GM23338 (cell line): ENCODE measurements around the gene PSMD8. TPM values are rescaled to one million over a fixed set of nuclear protein-coding genes. Genes with fewer than 3 reads are reported as not detected.

Experiments used
- ATAC-seq: fragments of 200-7000 bp; cut with Tn5 transposase; 3 replicates; pipeline ENCODE4 v1.9.1; 2020
- DNase-seq: peaks from one replicate; pipeline ENCODE4 v3.0.0-alpha.2; 2015; ENCODE audit warnings: low spot score
- H2AFZ ChIP-seq: fragments of 200-600 bp; sonication (generic); 2 replicates; pipeline ENCODE4 v1.8.0; 2016; ENCODE audit warnings: antibody characterized with exemption, mild to moderate bottlenecking, moderate library complexity
- H3F3A ChIP-seq: fragments of 200-600 bp; sonication (generic); replicated peaks from 2 replicates; pipeline ENCODE4 v1.8.0; 2017; ENCODE audit warnings: antibody characterized with exemption, mixed run types, low read depth
- H3K27ac ChIP-seq: fragments of 200-600 bp; sonication (generic); 2 replicates; pipeline ENCODE4 v1.6.1; 2016; ENCODE audit warnings: low read depth
- H3K27me3 ChIP-seq: fragments of 200-600 bp; sonication (generic); 2 replicates; pipeline ENCODE4 v1.8.0; 2016; ENCODE audit warnings: mild to moderate bottlenecking, mixed run types, moderate library complexity; ENCODE audit not compliant: insufficient read depth
- H3K36me3 ChIP-seq: fragments of 200-600 bp; sonication (generic); 2 replicates; pipeline ENCODE4 v1.8.0; 2016; ENCODE audit warnings: mild to moderate bottlenecking; ENCODE audit not compliant: insufficient read depth
- H3K4me1 ChIP-seq: fragments of 200-600 bp; sonication (generic); 2 replicates; pipeline ENCODE4 v1.8.0; 2016; ENCODE audit warnings: mild to moderate bottlenecking, moderate library complexity; ENCODE audit not compliant: insufficient read depth
- H3K4me2 ChIP-seq: fragments of 200-600 bp; sonication (generic); 2 replicates; pipeline ENCODE4 v1.7.1; 2017; ENCODE audit warnings: mixed run types
- H3K4me3 ChIP-seq: fragments of 200-600 bp; sonication (generic); 2 replicates; pipeline ENCODE4 v1.6.1; 2016; ENCODE audit warnings: mixed run types
- H3K79me2 ChIP-seq: fragments of 200-600 bp; sonication (generic); replicated peaks from 2 replicates; pipeline ENCODE4 v1.8.0; 2017; ENCODE audit warnings: mild to moderate bottlenecking; ENCODE audit not compliant: insufficient read depth
- H3K9me2 ChIP-seq: fragments of 200-600 bp; sonication (generic); 2 replicates; pipeline ENCODE4 v1.8.0; 2017; ENCODE audit not compliant: insufficient read depth
- H4K20me1 ChIP-seq: fragments of 200-600 bp; sonication (generic); replicated peaks from 2 replicates; pipeline ENCODE4 v1.8.0; 2017; ENCODE audit warnings: mild to moderate bottlenecking; ENCODE audit not compliant: insufficient read depth
- H3K27ac Mint-ChIP-seq: 2 replicates; pipeline ENCODE4 v1.8.0; 2020; ENCODE audit warnings: inconsistent platforms, mild to moderate bottlenecking, moderate library complexity, mixed read lengths
- H3K27me3 Mint-ChIP-seq: 3 replicates; pipeline ENCODE4 v1.8.0; 2022; ENCODE audit warnings: low read depth, mild to moderate bottlenecking, moderate library complexity, mixed read lengths, inconsistent platforms; ENCODE audit not compliant: insufficient read depth, poor library complexity
- H3K36me3 Mint-ChIP-seq: 3 replicates; pipeline ENCODE4 v1.8.0; 2021; ENCODE audit warnings: low read depth, mild to moderate bottlenecking, inconsistent platforms, moderate library complexity, mixed read lengths
- H3K4me1 Mint-ChIP-seq: 3 replicates; pipeline ENCODE4 v1.8.0; 2020; ENCODE audit warnings: mild to moderate bottlenecking, inconsistent platforms, mixed read lengths
- H3K4me3 Mint-ChIP-seq: 3 replicates; pipeline ENCODE4 v1.8.0; 2021; ENCODE audit warnings: moderate library complexity, mild to moderate bottlenecking, inconsistent platforms, mixed read lengths
- H3K9me3 Mint-ChIP-seq: 3 replicates; pipeline ENCODE4 v1.8.0; 2020; ENCODE audit warnings: moderate library complexity, mild to moderate bottlenecking, inconsistent platforms, mixed read lengths
- CREB1 ChIP-seq: fragments of 250-450 bp; sonication (Bioruptor Pico); IDR thresholded peaks from 2 replicates; pipeline ENCODE4 v1.5.0; 2020; ENCODE audit warnings: low read depth, mild to moderate bottlenecking, moderate library complexity
- EZH2phosphoT487 ChIP-seq: fragments of 200-600 bp; sonication (generic); IDR thresholded peaks from one replicate; pipeline ENCODE4 v1.8.1; 2018; ENCODE audit warnings: antibody characterized with exemption; ENCODE audit not compliant: unreplicated experiment
- POLR2AphosphoS5 ChIP-seq: IDR thresholded peaks from 2 replicates; pipeline ENCODE4 v1.6.1; 2016; ENCODE audit warnings: antibody characterized with exemption, low read depth
- ZNF114 ChIP-seq: fragments of 250-450 bp; sonication (Bioruptor Pico); IDR thresholded peaks from 2 replicates; pipeline ENCODE4 v1.5.0; 2020; ENCODE audit warnings: mild to moderate bottlenecking, moderate library complexity
- polyA plus RNA-seq: library from polyadenylated mRNA; unstranded; fragments of >200 nt; fragmentation: Nextera tagmentation; extraction: Ambion mirVana; gene quantifications from 2 replicates; pipeline ENCODE4 v1.2.1, GENCODE V29; 2016
- total RNA-seq: library from RNA; depleted of rRNA; stranded (reverse); fragments of >200 nt; shearing (Covaris generic); gene quantifications from 2 replicates; pipeline ENCODE4 v1.2.3, GENCODE V29; 2014
- TF ChIP-seq, protein P1 (sequence below), 2 experiments: fragments of 200-600 bp in 1 of 2; sonication (generic) in 1 of 2; conservative IDR thresholded peaks; 2 replicates each; pipeline versions ENCODE4 v1.5.1 to v1.6.1; 2016 to 2017; ENCODE audit warnings: antibody characterized with exemption in 2 of 2, low read depth in 2 of 2, mild to moderate bottlenecking in 2 of 2, moderate library complexity in 1 of 2
- TF ChIP-seq, protein P2 (sequence below): IDR thresholded peaks from 2 replicates; pipeline ENCODE4 v1.6.1; 2016; ENCODE audit warnings: antibody characterized with exemption

The PSMD8 gene
- total and polyA plus RNA-seq, 2 experiments from 2014 or later, result 129 to 241 TPM

DNA sequence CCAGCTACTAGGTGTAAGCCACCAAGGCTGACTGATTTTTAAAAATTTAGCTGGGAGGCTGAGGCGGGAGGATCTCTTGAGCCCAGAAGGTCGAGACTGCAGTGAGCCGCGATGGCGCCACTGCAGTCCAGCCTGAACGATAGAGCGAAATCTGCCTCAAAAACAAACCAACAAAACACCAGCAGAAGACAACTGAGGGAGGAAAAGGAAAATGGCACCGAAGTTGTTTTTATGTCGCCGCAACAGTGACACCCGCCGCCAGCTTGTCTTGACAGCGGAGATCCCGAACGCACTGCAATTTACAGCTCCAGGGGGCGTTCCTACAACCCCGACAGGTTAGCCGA lies 28.2 kb downstream of the PSMD8 start:
- H3K9me2 ChIP-seq, result no peaks in the 10 kb centered on the region
- H3K27ac Mint-ChIP-seq, result no peak overlapping the region
- peak overlapping the region; percentile 67 for H3K4me3 Mint-ChIP-seq
- no peaks in the 10 kb centered on the region; the same call in 2 of the 3 replicates for H3K9me3 Mint-ChIP-seq
- no peak for TF ChIP-seq EZH2phosphoT487
- 0 out of 3 replicates have a peak, but pooled peaks cover 6% of the 10 kb centered on the region for H3K4me1 Mint-ChIP-seq
- H3K4me2 ChIP-seq, result peak overlapping the region; percentile 73
- H3K4me1 ChIP-seq, result no peaks in the 10 kb centered on the region
- no peaks in the 10 kb centered on the region for H3K36me3 ChIP-seq
- no peaks in the 10 kb centered on the region; the same call in 1 of the 2 replicates for H4K20me1 ChIP-seq
- H3K27ac ChIP-seq, result no peak overlapping the region
- H3K4me3 ChIP-seq, result peak overlapping the region; percentile 42
- DNase-seq, result no peak
- no peak for ATAC-seq
- H3K27me3 ChIP-seq, result peaks cover 50% of the 10 kb centered on the region
- H3K36me3 Mint-ChIP-seq, result no peaks in the 10 kb centered on the region; the same call in 2 of the 3 replicates
- no peak overlapping the region for H2AFZ ChIP-seq
- H3K27me3 Mint-ChIP-seq, result peaks cover 41% of the 10 kb centered on the region
- H3F3A ChIP-seq, result no peaks in the 10 kb centered on the region
- no peaks in the 10 kb centered on the region for H3K79me2 ChIP-seq

DNA sequence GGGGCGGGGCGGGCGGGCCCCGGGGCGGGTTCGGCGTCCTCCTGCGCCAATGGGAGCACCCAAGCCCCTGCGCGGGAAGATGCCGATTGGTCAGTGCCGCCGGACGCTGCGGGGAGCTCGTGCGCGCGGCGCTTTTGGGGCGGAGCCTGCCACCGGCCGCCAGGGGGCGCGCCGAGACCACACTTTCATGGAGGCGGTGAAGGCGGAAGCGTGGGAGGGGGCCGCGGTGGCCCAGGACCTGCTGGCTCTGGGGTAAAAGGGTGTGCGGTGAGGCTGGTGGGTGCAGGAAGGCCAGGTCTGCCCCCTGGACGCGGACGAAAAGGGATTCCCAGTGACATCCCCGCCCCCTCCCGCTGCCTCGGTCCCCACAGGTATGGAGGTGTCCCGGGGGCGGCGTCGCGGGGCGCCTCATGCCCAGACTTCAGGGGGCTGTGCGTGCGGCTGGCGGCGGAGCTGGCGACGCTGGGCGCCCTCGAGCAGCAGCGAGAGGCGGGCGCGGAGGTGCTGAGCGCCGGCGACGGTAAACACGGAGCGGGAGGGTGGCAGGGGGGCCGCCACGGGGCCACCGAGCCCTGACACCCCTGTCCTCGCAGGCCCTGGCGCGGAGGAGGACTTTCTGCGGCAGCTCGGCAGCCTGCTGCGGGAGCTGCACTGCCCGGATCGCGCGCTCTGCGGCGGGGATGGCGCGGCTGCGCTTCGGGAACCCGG lies 28.8 kb downstream of the PSMD8 start, which contains the start of gene FAM98C:
TSS of gene FAM98C (plus strand) at position 127 of the 708 bp plus-strand sequence. CDS start at position 188, 61 bp downstream.
- TF ChIP-seq, protein P1, sequence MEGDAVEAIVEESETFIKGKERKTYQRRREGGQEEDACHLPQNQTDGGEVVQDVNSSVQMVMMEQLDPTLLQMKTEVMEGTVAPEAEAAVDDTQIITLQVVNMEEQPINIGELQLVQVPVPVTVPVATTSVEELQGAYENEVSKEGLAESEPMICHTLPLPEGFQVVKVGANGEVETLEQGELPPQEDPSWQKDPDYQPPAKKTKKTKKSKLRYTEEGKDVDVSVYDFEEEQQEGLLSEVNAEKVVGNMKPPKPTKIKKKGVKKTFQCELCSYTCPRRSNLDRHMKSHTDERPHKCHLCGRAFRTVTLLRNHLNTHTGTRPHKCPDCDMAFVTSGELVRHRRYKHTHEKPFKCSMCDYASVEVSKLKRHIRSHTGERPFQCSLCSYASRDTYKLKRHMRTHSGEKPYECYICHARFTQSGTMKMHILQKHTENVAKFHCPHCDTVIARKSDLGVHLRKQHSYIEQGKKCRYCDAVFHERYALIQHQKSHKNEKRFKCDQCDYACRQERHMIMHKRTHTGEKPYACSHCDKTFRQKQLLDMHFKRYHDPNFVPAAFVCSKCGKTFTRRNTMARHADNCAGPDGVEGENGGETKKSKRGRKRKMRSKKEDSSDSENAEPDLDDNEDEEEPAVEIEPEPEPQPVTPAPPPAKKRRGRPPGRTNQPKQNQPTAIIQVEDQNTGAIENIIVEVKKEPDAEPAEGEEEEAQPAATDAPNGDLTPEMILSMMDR (conservative IDR thresholded peaks at IDR 0.05; ENCODE audit: low read depth in 2 of 2), result peak; percentile 74 to 93
- peak; percentile 82 for TF ChIP-seq CREB1
- peak; percentile 41; the same call in 1 of the 2 replicates for TF ChIP-seq POLR2AphosphoS5
- TF ChIP-seq, protein P2, sequence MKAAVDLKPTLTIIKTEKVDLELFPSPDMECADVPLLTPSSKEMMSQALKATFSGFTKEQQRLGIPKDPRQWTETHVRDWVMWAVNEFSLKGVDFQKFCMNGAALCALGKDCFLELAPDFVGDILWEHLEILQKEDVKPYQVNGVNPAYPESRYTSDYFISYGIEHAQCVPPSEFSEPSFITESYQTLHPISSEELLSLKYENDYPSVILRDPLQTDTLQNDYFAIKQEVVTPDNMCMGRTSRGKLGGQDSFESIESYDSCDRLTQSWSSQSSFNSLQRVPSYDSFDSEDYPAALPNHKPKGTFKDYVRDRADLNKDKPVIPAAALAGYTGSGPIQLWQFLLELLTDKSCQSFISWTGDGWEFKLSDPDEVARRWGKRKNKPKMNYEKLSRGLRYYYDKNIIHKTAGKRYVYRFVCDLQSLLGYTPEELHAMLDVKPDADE, result no peak; the same call in 1 of the 2 replicates
- DNase-seq (peak; percentile 98), ATAC-seq (peak; percentile 91)
- H4K20me1 ChIP-seq, result no peaks in the 10 kb centered on the region; the same call in 1 of the 2 replicates
- H3K9me2 ChIP-seq, result no peaks in the 10 kb centered on the region
- H3K4me1 ChIP-seq, result no peaks in the 10 kb centered on the region
- peak within 1 kb of the TSS; percentile 91 for H2AFZ ChIP-seq
- Mint-ChIP-seq H3K27ac (no peak within 1 kb of the TSS), H3K27me3 (peaks cover 39% of the 10 kb centered on the region), H3K9me3 (no peaks in the 10 kb centered on the region; the same call in 2 of the 3 replicates), H3K4me3 (peak within 1 kb of the TSS; percentile 75), H3K36me3 (no peaks in the 10 kb centered on the region; the same call in 2 of the 3 replicates), H3K4me1 (0 out of 3 replicates have a peak, but pooled peaks cover 6% of the 10 kb centered on the region)
- no peak within 1 kb of the TSS for H3K27ac ChIP-seq
- H3K79me2 ChIP-seq, result no peaks in the 10 kb centered on the region
- H3K4me3 ChIP-seq, result peak within 1 kb of the TSS; percentile 79
- H3F3A ChIP-seq, result no peaks in the 10 kb centered on the region
- H3K4me2 ChIP-seq, result peak within 1 kb of the TSS; percentile 91
- H3K27me3 ChIP-seq, result peaks cover 45% of the 10 kb centered on the region
- no peaks in the 10 kb centered on the region for H3K36me3 ChIP-seq

DNA sequence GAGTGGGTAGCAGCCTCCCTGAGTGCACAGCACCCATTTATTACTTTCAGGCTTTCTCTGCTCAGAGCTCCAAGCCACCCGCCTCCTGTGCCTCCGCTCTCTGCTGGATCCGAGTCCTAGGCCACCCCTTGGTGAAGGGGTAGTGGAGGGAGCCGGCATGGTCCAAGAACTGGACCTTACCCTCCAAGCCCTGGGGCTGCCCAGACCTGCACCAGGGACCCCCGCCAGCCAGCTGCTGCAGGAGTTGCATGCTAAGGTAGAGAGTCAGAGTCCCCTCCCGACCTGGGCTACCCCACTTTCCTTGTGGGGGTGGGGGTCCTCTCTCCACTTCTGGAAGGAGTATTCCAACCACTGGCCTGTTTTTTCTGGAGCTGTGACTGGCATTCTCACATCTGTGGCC lies 30.5 kb downstream of the PSMD8 start:
- H3K4me1 ChIP-seq, result no peaks in the 10 kb centered on the region
- Mint-ChIP-seq H3K27ac (no peak overlapping the region), H3K4me1 (no peaks in the 10 kb centered on the region; the same call in 2 of the 3 replicates), H3K9me3 (no peaks in the 10 kb centered on the region; the same call in 2 of the 3 replicates), H3K36me3 (peaks cover 3% of the 10 kb centered on the region; the same call in 1 of the 3 replicates), H3K27me3 (peaks cover 25% of the 10 kb centered on the region), H3K4me3 (peak overlapping the region; percentile 75; the same call in 2 of the 3 replicates)
- no peak overlapping the region for H3K4me3 ChIP-seq
- no peaks in the 10 kb centered on the region for H3K79me2 ChIP-seq
- ATAC-seq (no peak), DNase-seq (no peak)
- no peak overlapping the region for H3K27ac ChIP-seq
- H3F3A ChIP-seq, result no peaks in the 10 kb centered on the region
- H2AFZ ChIP-seq, result no peak overlapping the region
- no peaks in the 10 kb centered on the region for H3K36me3 ChIP-seq
- H3K9me2 ChIP-seq, result no peaks in the 10 kb centered on the region
- no peaks in the 10 kb centered on the region; the same call in 1 of the 2 replicates for H4K20me1 ChIP-seq
- no peak overlapping the region for H3K4me2 ChIP-seq
- peaks cover 28% of the 10 kb centered on the region for H3K27me3 ChIP-seq
- TF ChIP-seq CREB1 (no peak), ZNF114 (CRISPR knock-in tag) (no peak)
